ENCODE results near the gene HEATR9.
"Not testable (repeated sequence)": the region's sequence is repeated elsewhere in the genome, so short reads cannot be mapped to it uniquely, and the experiment has no call there.

HEATR9 gene

GRCh38 chr17:35901631-35902175 is 33.0 kb upstream of the HEATR9 start:
- no peak for TF ChIP-seq CTCF (IDR thresholded peaks at IDR 0.05; ENCODE audit: low read depth, low read length)
- H3K4me3 ChIP-seq (ENCODE audit: low read depth, low read length): no peak overlapping the region

GRCh38 chr17:35900708-35901480 is 32.2 kb upstream of the HEATR9 start:
- H3K4me3 ChIP-seq (ENCODE audit: low read depth, low read length): no peak overlapping the region
- TF ChIP-seq CTCF (IDR thresholded peaks at IDR 0.05; ENCODE audit: low read depth, low read length): no peak

GRCh38 chr17:35900280-35900679 is 31.6 kb upstream of the HEATR9 start:
- H3K4me3 ChIP-seq (ENCODE audit: low read depth, low read length): no peak overlapping the region
- TF ChIP-seq CTCF (IDR thresholded peaks at IDR 0.05; ENCODE audit: low read depth, low read length): no peak

- H3K4me3 ChIP-seq (ENCODE audit: low read depth, low read length): no peak overlapping the region
- no peak for TF ChIP-seq CTCF (IDR thresholded peaks at IDR 0.05; ENCODE audit: low read depth, low read length)
Measured at GRCh38 chr17:35898283-35899070, 29.8 kb upstream of the HEATR9 start.

GRCh38 chr17:35897772-35898171 is 29.1 kb upstream of the HEATR9 start:
- H3K4me3 ChIP-seq (ENCODE audit: low read depth, low read length): not testable (repeated sequence)

GRCh38 chr17:35895636-35896587 is 27.2 kb upstream of the HEATR9 start:
- no peak for TF ChIP-seq CTCF (IDR thresholded peaks at IDR 0.05; ENCODE audit: low read depth, low read length)
- no peak overlapping the region for H3K4me3 ChIP-seq (ENCODE audit: low read depth, low read length)

GRCh38 chr17:35894206-35894605 is 25.5 kb upstream of the HEATR9 start:
- no peak overlapping the region for H3K4me3 ChIP-seq (ENCODE audit: low read depth, low read length)
- no peak for TF ChIP-seq CTCF (IDR thresholded peaks at IDR 0.05; ENCODE audit: low read depth, low read length)

All from WI38 (cell line).